CD4-positive, alpha-beta T cell (primary cell): ENCODE measurements around the gene IBA57. TPM values are rescaled to one million over a fixed set of nuclear protein-coding genes. Genes with fewer than 3 reads are reported as not detected.

Experiments used
- ATAC-seq: fragments of 200-7000 bp; cut with Tn5 transposase; one replicate; pipeline ENCODE4 v1.10.0; 2022; ENCODE audit warnings: mild to moderate bottlenecking; ENCODE audit not compliant: poor library complexity
- CTCF ChIA-PET: fragments of 350-600 bp; sonication (Branson Sonifier 250); formaldehyde crosslinking; loops from one replicate; lab custom pipeline; 2021; ENCODE audit warnings: antibody characterized with exemption, inconsistent platforms; lab: Charles Lee
- POLR2A ChIA-PET: fragments of 350-600 bp; sonication (Branson Sonifier 250); formaldehyde crosslinking; loops from one replicate; lab custom pipeline; 2021; ENCODE audit warnings: antibody characterized with exemption, inconsistent platforms; lab: Charles Lee
- DNase-seq, 14 experiments: peaks; one replicate each; pipeline ENCODE4 v3.0.0-alpha.2; 2013 to 2020; ENCODE audit warnings: mixed read lengths in 2 of 14
- H3K27ac ChIP-seq, 2 donors: one replicate each; pipeline versions ENCODE4 v1.5.1 to v1.7.0; 2013; ENCODE audit warnings: low read length in 2 of 2, low read depth in 1 of 2, mild to moderate bottlenecking in 1 of 2
- H3K27me3 ChIP-seq, 2 experiments: 1 replicate in 1 of 2; 2 replicates in 1 of 2; pipeline versions ENCODE4 v1.6.1 to v1.7.0; 2013; ENCODE audit warnings: low read length in 2 of 2, control low read depth in 1 of 2, mild to moderate bottlenecking in 1 of 2, moderate library complexity in 1 of 2; ENCODE audit not compliant: insufficient read depth in 2 of 2, control insufficient read depth in 1 of 2
- H3K36me3 ChIP-seq: one replicate; pipeline ENCODE4 v1.6.1; 2013; ENCODE audit warnings: low read length, control low read depth; ENCODE audit not compliant: insufficient read depth
- H3K4me1 ChIP-seq: one replicate; pipeline ENCODE4 v1.6.1; 2013; ENCODE audit warnings: low read length, control low read depth; ENCODE audit not compliant: insufficient read depth
- H3K4me3 ChIP-seq: one replicate; pipeline ENCODE4 v1.5.1; 2013; ENCODE audit warnings: mild to moderate bottlenecking, low read length, moderate library complexity
- H3K9me3 ChIP-seq, 2 experiments: 1 replicate in 1 of 2; 2 replicates in 1 of 2; pipeline versions ENCODE4 v1.6.1 to v1.7.0; 2013; ENCODE audit warnings: low read length in 2 of 2, mild to moderate bottlenecking in 2 of 2, control low read depth in 1 of 2, moderate library complexity in 1 of 2; ENCODE audit not compliant: control insufficient read depth in 1 of 2, insufficient read depth in 1 of 2
- H3K27ac Mint-ChIP-seq: one replicate; pipeline ENCODE4 v1.8.0; 2020; ENCODE audit warnings: mixed read lengths
- H3K27me3 Mint-ChIP-seq: one replicate; pipeline ENCODE4 v1.8.0; 2021; ENCODE audit warnings: mixed read lengths
- H3K36me3 Mint-ChIP-seq: one replicate; pipeline ENCODE4 v1.8.0; 2021; ENCODE audit warnings: low read depth, mixed read lengths
- H3K4me1 Mint-ChIP-seq: one replicate; pipeline ENCODE4 v1.8.0; 2021; ENCODE audit warnings: low read depth, mixed read lengths
- H3K4me3 Mint-ChIP-seq: one replicate; pipeline ENCODE4 v1.8.0; 2020; ENCODE audit warnings: mild to moderate bottlenecking, mixed read lengths
- H3K9me3 Mint-ChIP-seq: one replicate; pipeline ENCODE4 v1.8.0; 2020; ENCODE audit warnings: mixed read lengths
- CTCF ChIP-seq: fragments of 200-600 bp; IDR thresholded peaks from one replicate; pipeline ENCODE4 v1.8.0; 2022; ENCODE audit warnings: antibody characterized with exemption, mild to moderate bottlenecking
- intact Hi-C, 2 experiments: fragments of 100-400 bp; cut with DNase I in 1 of 2; cut with micrococcal nuclease in 1 of 2; formaldehyde crosslinking; loops; one replicate each; pipeline versions ENCODE4 v1.15.1 to v1.9.0; 2023 to 2025; cut with DNase I, micrococcal nuclease
- total RNA-seq, 174 experiments: library from RNA in 2 of 174; stranded (reverse) in 2 of 174; gene quantifications; one replicate each; pipeline ENCODE4 v1.2.3 and lab custom pipeline; 2021 to 2026

The IBA57 gene
- total RNA-seq, 2 experiments from 2014 or later, result 19.7 to 19.9 TPM

DNA sequence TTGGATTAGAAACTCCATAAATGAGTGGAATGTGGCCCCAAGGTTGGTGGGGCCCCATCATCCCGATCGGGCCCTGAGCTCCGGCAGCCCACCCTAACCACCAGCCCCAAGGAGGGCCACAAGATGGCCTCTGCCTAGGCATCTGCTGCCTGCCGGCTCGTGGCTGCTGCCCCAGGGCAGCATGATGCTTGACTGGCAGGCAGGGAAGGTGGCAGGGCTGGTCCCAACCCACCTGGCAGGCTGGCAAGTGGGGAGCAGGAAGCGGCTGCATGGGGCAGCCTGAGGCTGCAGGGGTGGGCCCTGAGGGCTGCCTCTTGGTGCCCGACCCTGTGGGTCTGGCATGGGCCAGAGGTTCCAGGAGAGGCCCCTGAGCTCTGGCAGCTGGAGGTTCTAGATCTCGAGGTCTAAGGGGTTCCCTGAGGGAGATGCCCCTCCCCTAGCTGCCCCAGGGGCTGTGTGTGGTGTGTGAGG, 16.6 kb upstream of the IBA57 start:
- no peak for TF ChIP-seq CTCF
- peaks cover 44% of the 10 kb centered on the region for H3K36me3 ChIP-seq
- peaks cover 21% of the 10 kb centered on the region for H3K4me1 ChIP-seq
- DNase-seq, result no peak
- intact Hi-C loops, result loop anchor here in 1 of 2 experiments (10.0 kb wide), 1 partner anchor 1356 kb away; the partner anchor contains the start of gene NUP133
- Mint-ChIP-seq H3K4me3 (no peak overlapping the region), H3K36me3 (peaks cover 16% of the 10 kb centered on the region), H3K27ac (no peak overlapping the region), H3K27me3 (no peaks in the 10 kb centered on the region), H3K9me3 (no peaks in the 10 kb centered on the region), H3K4me1 (peaks cover 2% of the 10 kb centered on the region)
- CTCF ChIA-PET, result no interaction called here
- H3K27ac ChIP-seq, result no peak overlapping the region
- no peak for ATAC-seq
- POLR2A ChIA-PET, result interaction anchor here (1.6 kb wide), 1 partner anchor 9 kb away, joined by 4 read pairs; the partner anchor contains the start of gene GUK1
- no peaks in the 10 kb centered on the region for H3K27me3 ChIP-seq
- H3K4me3 ChIP-seq, result no peak overlapping the region
- no peaks in the 10 kb centered on the region for H3K9me3 ChIP-seq

GRCh38 chr1:228149406-228150119, 16.0 kb upstream of the IBA57 start, which contains the start of gene GJC2:
TSS of gene GJC2 (plus strand) at chr1:228149930. CDS start at chr1:228157759, 7,829 bp downstream.
- no peak within 1 kb of the TSS for H3K4me3 ChIP-seq
- no peak for TF ChIP-seq CTCF
- CTCF ChIA-PET, result no interaction called here
- intact Hi-C loops, result loop anchor here in 1 of 2 experiments (10.0 kb wide), 1 partner anchor 1355 kb away; the partner anchor contains the start of gene NUP133
- Mint-ChIP-seq H3K4me3 (no peak within 1 kb of the TSS), H3K9me3 (no peaks in the 10 kb centered on the region), H3K4me1 (peaks cover 5% of the 10 kb centered on the region), H3K36me3 (peaks cover 12% of the 10 kb centered on the region), H3K27ac (no peak within 1 kb of the TSS), H3K27me3 (no peaks in the 10 kb centered on the region)
- peak; percentile 12 for ATAC-seq
- POLR2A ChIA-PET, result interaction anchor here (1.6 kb wide), 1 partner anchor 9 kb away, joined by 4 read pairs; the partner anchor contains the start of gene GUK1
- no peaks in the 10 kb centered on the region for H3K27me3 ChIP-seq
- H3K27ac ChIP-seq, result no peak within 1 kb of the TSS
- DNase-seq, result no peak
- H3K36me3 ChIP-seq, result peaks cover 43% of the 10 kb centered on the region
- no peaks in the 10 kb centered on the region for H3K9me3 ChIP-seq
- H3K4me1 ChIP-seq, result peaks cover 15% of the 10 kb centered on the region

DNA sequence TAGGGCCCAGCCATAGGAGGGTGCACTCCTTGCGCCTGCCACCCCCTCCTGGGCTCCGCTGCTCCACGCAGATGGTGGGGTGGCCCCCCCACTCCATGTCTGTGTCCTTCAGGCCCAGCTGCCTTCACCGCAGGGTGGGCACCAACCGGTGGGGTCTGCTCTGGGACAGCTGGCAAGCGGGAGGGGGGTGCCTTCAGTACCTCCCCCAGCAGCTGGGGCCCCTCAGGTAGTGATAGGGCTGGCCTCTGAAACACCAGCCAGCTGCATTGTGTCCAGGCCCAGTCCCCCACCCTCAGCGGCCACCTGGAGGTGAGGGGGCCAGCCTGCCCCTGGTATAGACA, 15.5 kb upstream of the IBA57 start:
- Histone ChIP-seq H3K36me3 (peaks cover 39% of the 10 kb centered on the region), H3K4me1 (peaks cover 13% of the 10 kb centered on the region), H3K27me3 (no peaks in the 10 kb centered on the region), H3K9me3 (no peaks in the 10 kb centered on the region), H3K4me3 (no peak overlapping the region), H3K27ac (no peak overlapping the region)
- DNase-seq, result no peak
- Mint-ChIP-seq H3K4me1 (peaks cover 10% of the 10 kb centered on the region), H3K4me3 (no peak overlapping the region), H3K27me3 (no peaks in the 10 kb centered on the region), H3K36me3 (peaks cover 9% of the 10 kb centered on the region), H3K27ac (no peak overlapping the region), H3K9me3 (no peaks in the 10 kb centered on the region)
- intact Hi-C loops, result no loop called here
- ChIA-PET CTCF (no interaction called here), POLR2A (no interaction called here)
- ATAC-seq, result no peak
- no peak for TF ChIP-seq CTCF
